Ascending aorta (tissue), 2 donors: ENCODE results near the gene JUNB. TPM values are rescaled to one million over a fixed set of nuclear protein-coding genes. Genes with fewer than 3 reads are reported as not detected.

ENCODE experiments used
- DNase-seq, 2 donors: peaks; one replicate each; pipeline ENCODE4 v3.0.0-alpha.2; 2019; ENCODE audit warnings: low spot score in 2 of 2
- H3K27ac ChIP-seq, 2 donors: fragments of 200-600 bp; sonication (generic); one replicate each; pipeline ENCODE4 v1.5.1; 2016 to 2017; ENCODE audit warnings: mild to moderate bottlenecking in 1 of 2
- H3K27me3 ChIP-seq: fragments of 200-600 bp; sonication (generic); one replicate; pipeline ENCODE4 v1.5.1; 2017
- H3K36me3 ChIP-seq, 2 donors: fragments of 200-600 bp; sonication (generic); one replicate each; pipeline ENCODE4 v1.5.1; 2016
- H3K4me1 ChIP-seq, 2 donors: fragments of 200-600 bp; sonication (generic); one replicate each; pipeline ENCODE4 v1.5.1; 2016 to 2017; ENCODE audit warnings: mild to moderate bottlenecking in 1 of 2
- H3K4me3 ChIP-seq, 2 donors: fragments of 200-600 bp; sonication (generic); one replicate each; pipeline ENCODE4 v1.5.1; 2016 to 2017; ENCODE audit warnings: mild to moderate bottlenecking in 1 of 2
- H3K9me3 ChIP-seq, 2 donors: fragments of 200-600 bp; sonication (generic); one replicate each; pipeline ENCODE4 v1.5.1; 2016
- CTCF ChIP-seq, 3 experiments: fragments of 200-600 bp in 2 of 3; fragments of 450-650 bp in 1 of 3; sonication (generic) in 2 of 3; IDR thresholded peaks; one replicate each; pipeline ENCODE4 v1.5.1; 2016 to 2019; ENCODE audit warnings: antibody characterized with exemption in 3 of 3, mild to moderate bottlenecking in 1 of 3, moderate library complexity in 1 of 3
- intact Hi-C: fragments of 100-400 bp; cut with DNase I; formaldehyde crosslinking; loops from one replicate; pipeline ENCODE4 v1.15.1; 2023
- total RNA-seq: library from RNA; depleted of rRNA; stranded (reverse); fragments of >200 nt; gene quantifications from one replicate; pipeline ENCODE4 v1.1.0, GENCODE V29; 2016

Gene JUNB
- total RNA-seq, 1 donor from 2014 or later, result 3,581 TPM

GRCh38 chr19:12840091-12841079 lies 49.1 kb downstream of the JUNB start:
- intact Hi-C loops, result no loop called here
- peaks cover 5 to 6% of the 10 kb centered on the region in 2 donors for H3K4me1 ChIP-seq
- H3K36me3 ChIP-seq, result no peaks in the 10 kb centered on the region
- TF ChIP-seq CTCF (IDR thresholded peaks at IDR 0.05), result no peak
- H3K27ac ChIP-seq, result no peak overlapping the region
- DNase-seq, result no peak
- no peaks in the 10 kb centered on the region for H3K9me3 ChIP-seq
- H3K27me3 ChIP-seq, result peaks cover 39% of the 10 kb centered on the region
- H3K4me3 ChIP-seq, result peak overlapping the region; percentile 33 to 40

- Histone ChIP-seq H3K36me3 (no peaks in the 10 kb centered on the region), H3K4me3 (peak overlapping the region; percentile 33 to 40), H3K27me3 (peaks cover 32% of the 10 kb centered on the region), H3K9me3 (no peaks in the 10 kb centered on the region), H3K4me1 (peaks cover 5 to 6% of the 10 kb centered on the region in 2 donors), H3K27ac (no peak overlapping the region)
- DNase-seq, result no peak
- no peak for TF ChIP-seq CTCF (IDR thresholded peaks at IDR 0.05)
- intact Hi-C loops, result no loop called here
Observed at GRCh38 chr19:12841094-12841493, 49.8 kb downstream of the JUNB start.

- no peak for TF ChIP-seq CTCF (IDR thresholded peaks at IDR 0.05)
- no peak overlapping the region for H3K4me3 ChIP-seq
- DNase-seq, result no peak
- H3K27me3 ChIP-seq, result peaks cover 29% of the 10 kb centered on the region
- H3K9me3 ChIP-seq, result no peaks in the 10 kb centered on the region
- H3K36me3 ChIP-seq, result no peaks in the 10 kb centered on the region
- peaks cover 6 to 9% of the 10 kb centered on the region in 2 donors for H3K4me1 ChIP-seq
- H3K27ac ChIP-seq, result no peak overlapping the region
- intact Hi-C loops, result no loop called here
Observed at GRCh38 chr19:12842511-12842910, 51.2 kb downstream of the JUNB start.

Other genes with a start within 250 kb of the JUNB start
- gene ZNF564, start 240.0 kb upstream of the JUNB start, total RNA-seq, result 2.6 TPM
- gene ZNF490, start 180.7 kb upstream of the JUNB start, total RNA-seq, result 27.8 TPM
- 6.9 TPM for gene ZNF791, start 180.6 kb upstream of the JUNB start, total RNA-seq
- gene MAN2B1, start 124.7 kb upstream of the JUNB start, total RNA-seq, result 36.3 TPM
- 12.0 TPM for gene WDR83, start 124.7 kb upstream of the JUNB start, total RNA-seq
- gene DHPS, start 109.6 kb upstream of the JUNB start, total RNA-seq, result 160 TPM
- gene GNG14, start 103.5 kb upstream of the JUNB start, total RNA-seq, result not detected
- 7.6 TPM for gene FBXW9, start 94.9 kb upstream of the JUNB start, total RNA-seq
- gene TNPO2, start 67.6 kb upstream of the JUNB start, total RNA-seq, result 82.6 TPM
- gene TRIR, start 56.8 kb upstream of the JUNB start, total RNA-seq, result 338 TPM
- 43.6 TPM for gene GET3, start 54.0 kb upstream of the JUNB start, total RNA-seq
- not detected for gene BEST2, start 39.7 kb upstream of the JUNB start, total RNA-seq
- gene HOOK2, start 15.9 kb upstream of the JUNB start, total RNA-seq, result 58.5 TPM
- gene PRDX2, start 10.3 kb downstream of the JUNB start, total RNA-seq, result 259 TPM
- not detected for gene THSD8, start 10.6 kb downstream of the JUNB start, total RNA-seq
- 3.4 TPM for gene RNASEH2A, start 15.1 kb downstream of the JUNB start, total RNA-seq
- gene RTBDN, start 43.1 kb downstream of the JUNB start, total RNA-seq, result not detected
- 2.0 TPM for gene MAST1, start 47.0 kb downstream of the JUNB start, total RNA-seq
- gene DNASE2, start 90.0 kb downstream of the JUNB start, total RNA-seq, result 76.8 TPM
- gene KLF1, start 95.7 kb downstream of the JUNB start, total RNA-seq, result not detected
- 20.6 TPM for gene GCDH, start 99.7 kb downstream of the JUNB start, total RNA-seq
- not detected for gene SYCE2, start 127.8 kb downstream of the JUNB start, total RNA-seq
- 21.3 TPM for gene FARSA, start 142.2 kb downstream of the JUNB start, total RNA-seq
- 297 TPM for gene CALR, start 147.1 kb downstream of the JUNB start, total RNA-seq
- 146 TPM for gene RAD23A, start 154.4 kb downstream of the JUNB start, total RNA-seq
- gene GADD45GIP1, start 165.7 kb downstream of the JUNB start, total RNA-seq, result 42.7 TPM
- not detected for gene DAND5, start 178.1 kb downstream of the JUNB start, total RNA-seq
- gene NFIX, start 204.0 kb downstream of the JUNB start, total RNA-seq, result 76.5 TPM